GM23338 (cell line): ENCODE results near the gene TMEM178A. TPM values are rescaled to one million over a fixed set of nuclear protein-coding genes. Genes with fewer than 3 reads are reported as not detected.

Experiments
- ATAC-seq: fragments of 200-7000 bp; cut with Tn5 transposase; 3 replicates; pipeline ENCODE4 v1.9.1; 2020
- DNase-seq: peaks from one replicate; pipeline ENCODE4 v3.0.0-alpha.2; 2015; ENCODE audit warnings: low spot score
- H2AFZ ChIP-seq: fragments of 200-600 bp; sonication (generic); 2 replicates; pipeline ENCODE4 v1.8.0; 2016; ENCODE audit warnings: antibody characterized with exemption, mild to moderate bottlenecking, moderate library complexity
- H3F3A ChIP-seq: fragments of 200-600 bp; sonication (generic); replicated peaks from 2 replicates; pipeline ENCODE4 v1.8.0; 2017; ENCODE audit warnings: antibody characterized with exemption, mixed run types, low read depth
- H3K27ac ChIP-seq: fragments of 200-600 bp; sonication (generic); 2 replicates; pipeline ENCODE4 v1.6.1; 2016; ENCODE audit warnings: low read depth
- H3K27me3 ChIP-seq: fragments of 200-600 bp; sonication (generic); 2 replicates; pipeline ENCODE4 v1.8.0; 2016; ENCODE audit warnings: mild to moderate bottlenecking, mixed run types, moderate library complexity; ENCODE audit not compliant: insufficient read depth
- H3K36me3 ChIP-seq: fragments of 200-600 bp; sonication (generic); 2 replicates; pipeline ENCODE4 v1.8.0; 2016; ENCODE audit warnings: mild to moderate bottlenecking; ENCODE audit not compliant: insufficient read depth
- H3K4me1 ChIP-seq: fragments of 200-600 bp; sonication (generic); 2 replicates; pipeline ENCODE4 v1.8.0; 2016; ENCODE audit warnings: mild to moderate bottlenecking, moderate library complexity; ENCODE audit not compliant: insufficient read depth
- H3K4me2 ChIP-seq: fragments of 200-600 bp; sonication (generic); 2 replicates; pipeline ENCODE4 v1.7.1; 2017; ENCODE audit warnings: mixed run types
- H3K4me3 ChIP-seq: fragments of 200-600 bp; sonication (generic); 2 replicates; pipeline ENCODE4 v1.6.1; 2016; ENCODE audit warnings: mixed run types
- H3K79me2 ChIP-seq: fragments of 200-600 bp; sonication (generic); replicated peaks from 2 replicates; pipeline ENCODE4 v1.8.0; 2017; ENCODE audit warnings: mild to moderate bottlenecking; ENCODE audit not compliant: insufficient read depth
- H3K9me2 ChIP-seq: fragments of 200-600 bp; sonication (generic); 2 replicates; pipeline ENCODE4 v1.8.0; 2017; ENCODE audit not compliant: insufficient read depth
- H4K20me1 ChIP-seq: fragments of 200-600 bp; sonication (generic); replicated peaks from 2 replicates; pipeline ENCODE4 v1.8.0; 2017; ENCODE audit warnings: mild to moderate bottlenecking; ENCODE audit not compliant: insufficient read depth
- H3K27ac Mint-ChIP-seq: 2 replicates; pipeline ENCODE4 v1.8.0; 2020; ENCODE audit warnings: inconsistent platforms, mild to moderate bottlenecking, moderate library complexity, mixed read lengths
- H3K27me3 Mint-ChIP-seq: 3 replicates; pipeline ENCODE4 v1.8.0; 2022; ENCODE audit warnings: low read depth, mild to moderate bottlenecking, moderate library complexity, mixed read lengths, inconsistent platforms; ENCODE audit not compliant: insufficient read depth, poor library complexity
- H3K36me3 Mint-ChIP-seq: 3 replicates; pipeline ENCODE4 v1.8.0; 2021; ENCODE audit warnings: low read depth, mild to moderate bottlenecking, inconsistent platforms, moderate library complexity, mixed read lengths
- H3K4me1 Mint-ChIP-seq: 3 replicates; pipeline ENCODE4 v1.8.0; 2020; ENCODE audit warnings: mild to moderate bottlenecking, inconsistent platforms, mixed read lengths
- H3K4me3 Mint-ChIP-seq: 3 replicates; pipeline ENCODE4 v1.8.0; 2021; ENCODE audit warnings: moderate library complexity, mild to moderate bottlenecking, inconsistent platforms, mixed read lengths
- H3K9me3 Mint-ChIP-seq: 3 replicates; pipeline ENCODE4 v1.8.0; 2020; ENCODE audit warnings: moderate library complexity, mild to moderate bottlenecking, inconsistent platforms, mixed read lengths
- CREB1 ChIP-seq: fragments of 250-450 bp; sonication (Bioruptor Pico); IDR thresholded peaks from 2 replicates; pipeline ENCODE4 v1.5.0; 2020; ENCODE audit warnings: low read depth, mild to moderate bottlenecking, moderate library complexity
- CTCF ChIP-seq, 2 experiments: fragments of 200-600 bp in 1 of 2; sonication (generic) in 1 of 2; conservative IDR thresholded peaks; 2 replicates each; pipeline versions ENCODE4 v1.5.1 to v1.6.1; 2016 to 2017; ENCODE audit warnings: antibody characterized with exemption in 2 of 2, low read depth in 2 of 2, mild to moderate bottlenecking in 2 of 2, moderate library complexity in 1 of 2
- ETS1 ChIP-seq: IDR thresholded peaks from 2 replicates; pipeline ENCODE4 v1.6.1; 2016; ENCODE audit warnings: antibody characterized with exemption
- EZH2 ChIP-seq: fragments of 200-600 bp; sonication (generic); IDR thresholded peaks from one replicate; pipeline ENCODE4 v1.8.0; 2017; ENCODE audit warnings: antibody characterized with exemption, mild to moderate bottlenecking, low read depth; ENCODE audit not compliant: unreplicated experiment
- EZH2phosphoT487 ChIP-seq: fragments of 200-600 bp; sonication (generic); IDR thresholded peaks from one replicate; pipeline ENCODE4 v1.8.1; 2018; ENCODE audit warnings: antibody characterized with exemption; ENCODE audit not compliant: unreplicated experiment
- JUNB ChIP-seq: IDR thresholded peaks from one replicate; pipeline ENCODE4 v1.6.1; 2016; ENCODE audit warnings: antibody characterized with exemption; ENCODE audit not compliant: unreplicated experiment
- NANOG ChIP-seq: IDR thresholded peaks from 2 replicates; pipeline ENCODE4 v1.6.1; 2016; ENCODE audit warnings: antibody characterized with exemption, borderline replicate concordance
- POLR2AphosphoS5 ChIP-seq: IDR thresholded peaks from 2 replicates; pipeline ENCODE4 v1.6.1; 2016; ENCODE audit warnings: antibody characterized with exemption, low read depth
- REST ChIP-seq: IDR thresholded peaks from one replicate; pipeline ENCODE4 v1.6.1; 2018; ENCODE audit warnings: antibody characterized with exemption; ENCODE audit not compliant: unreplicated experiment
- STAT1 ChIP-seq: IDR thresholded peaks from one replicate; pipeline ENCODE4 v1.6.1; 2016; ENCODE audit warnings: antibody characterized with exemption; ENCODE audit not compliant: unreplicated experiment
- ZNF114 ChIP-seq: fragments of 250-450 bp; sonication (Bioruptor Pico); IDR thresholded peaks from 2 replicates; pipeline ENCODE4 v1.5.0; 2020; ENCODE audit warnings: mild to moderate bottlenecking, moderate library complexity
- ZNF331 ChIP-seq: fragments of 250-450 bp; sonication (Bioruptor Pico); IDR thresholded peaks from 2 replicates; pipeline ENCODE4 v1.5.0; 2020; ENCODE audit warnings: low read depth, mild to moderate bottlenecking, moderate library complexity
- ZNF462 ChIP-seq: fragments of 250-450 bp; sonication (Bioruptor Pico); IDR thresholded peaks from 2 replicates; pipeline ENCODE4 v1.5.0; 2020; ENCODE audit warnings: mild to moderate bottlenecking, moderate library complexity
- polyA plus RNA-seq: library from polyadenylated mRNA; unstranded; fragments of >200 nt; fragmentation: Nextera tagmentation; extraction: Ambion mirVana; gene quantifications from 2 replicates; pipeline ENCODE4 v1.2.1, GENCODE V29; 2016
- total RNA-seq: library from RNA; depleted of rRNA; stranded (reverse); fragments of >200 nt; shearing (Covaris generic); gene quantifications from 2 replicates; pipeline ENCODE4 v1.2.3, GENCODE V29; 2014

The TMEM178A gene
- total and polyA plus RNA-seq, 2 experiments from 2014 or later, result 10.3 to 12.3 TPM

- Histone ChIP-seq H4K20me1 (no peaks in the 10 kb centered on the region), H3F3A (no peaks in the 10 kb centered on the region), H2AFZ (no peak overlapping the region), H3K36me3 (0 out of 2 replicates have a peak, but pooled peaks cover 4% of the 10 kb centered on the region), H3K4me3 (no peak overlapping the region), H3K27ac (no peak overlapping the region), H3K27me3 (no peaks in the 10 kb centered on the region), H3K79me2 (no peaks in the 10 kb centered on the region), H3K4me2 (no peak overlapping the region), H3K4me1 (0 out of 2 replicates have a peak, but pooled peaks cover 3% of the 10 kb centered on the region), H3K9me2 (no peaks in the 10 kb centered on the region)
- no peak; the same call in 2 of the 3 replicates for ATAC-seq
- DNase-seq, result no peak
- Mint-ChIP-seq H3K27ac (peak overlapping the region; percentile 61), H3K4me3 (no peak overlapping the region), H3K4me1 (peaks cover 9% of the 10 kb centered on the region; the same call in 2 of the 3 replicates), H3K27me3 (no peaks in the 10 kb centered on the region), H3K36me3 (peaks cover 24% of the 10 kb centered on the region; the same call in 2 of the 3 replicates), H3K9me3 (no peaks in the 10 kb centered on the region)
- TF ChIP-seq CREB1 (CRISPR knock-in tag) (no peak), STAT1 (no peak), CTCF (conservative IDR thresholded peaks at IDR 0.05; ENCODE audit: low read depth in 2 of 2) (no peak), EZH2phosphoT487 (no peak), POLR2AphosphoS5 (no peak), ZNF114 (CRISPR knock-in tag) (no peak), JUNB (no peak), ZNF462 (CRISPR knock-in tag) (no peak), ZNF331 (CRISPR knock-in tag) (no peak), REST (no peak), ETS1 (no peak), EZH2 (no peak), NANOG (no peak)
Measured at GRCh38 chr2:39743269-39743776, 77.6 kb downstream of the TMEM178A start.
